ENCODE results near the gene C2orf92. TPM values are rescaled to one million over a fixed set of nuclear protein-coding genes. Genes with fewer than 3 reads are reported as not detected.
A peak's percentile ranks its signal among the peaks of the same experiment; 100 is the strongest.

The C2orf92 gene
- total RNA-seq, 1 donor from 2014 or later: 5.7 TPM

DNA sequence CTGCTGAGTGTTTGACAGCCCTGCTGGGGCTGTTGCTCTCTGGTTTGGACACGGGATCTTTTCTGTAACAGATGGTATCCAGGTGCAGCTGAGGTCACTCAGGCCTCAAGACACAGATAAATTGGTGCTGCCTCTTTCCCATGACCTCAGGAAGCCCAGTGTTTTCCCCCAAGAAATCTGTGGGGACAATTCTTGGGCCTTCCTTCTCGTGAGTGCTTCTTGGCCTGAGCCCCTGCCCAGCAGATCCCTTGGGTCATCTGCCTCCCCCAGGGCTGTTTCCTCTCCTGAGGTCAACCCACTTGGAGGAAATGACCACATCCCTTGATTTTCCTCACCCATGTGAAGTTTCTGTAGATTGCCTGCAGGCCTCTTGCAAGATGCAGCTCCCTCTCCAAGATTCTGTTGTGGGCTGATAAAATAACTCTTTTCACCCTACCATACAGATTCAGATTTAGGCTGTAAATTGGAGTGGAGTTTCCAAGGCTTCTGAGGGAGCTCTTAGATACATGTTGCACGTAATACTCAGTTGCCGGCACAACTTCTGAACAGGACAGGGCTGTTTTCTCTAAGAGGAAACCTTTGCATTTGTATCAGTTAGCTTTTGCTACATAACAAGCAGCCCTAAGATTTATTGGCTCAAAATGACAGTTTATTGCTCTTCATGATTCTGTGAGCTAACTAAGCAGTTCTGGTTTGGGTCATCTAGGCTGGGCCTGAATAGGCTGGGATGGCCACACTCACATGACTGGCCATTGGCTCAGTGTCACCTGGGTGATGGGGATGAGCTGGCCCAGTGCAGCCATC, 57.0 kb downstream of the C2orf92 start:
- peak; percentile 84 for DNase-seq (ENCODE audit: low read depth)

- DNase-seq (ENCODE audit: low read depth): no peak
Measured at GRCh38 chr2:97727296-97727695, 57.8 kb downstream of the C2orf92 start.

DNA sequence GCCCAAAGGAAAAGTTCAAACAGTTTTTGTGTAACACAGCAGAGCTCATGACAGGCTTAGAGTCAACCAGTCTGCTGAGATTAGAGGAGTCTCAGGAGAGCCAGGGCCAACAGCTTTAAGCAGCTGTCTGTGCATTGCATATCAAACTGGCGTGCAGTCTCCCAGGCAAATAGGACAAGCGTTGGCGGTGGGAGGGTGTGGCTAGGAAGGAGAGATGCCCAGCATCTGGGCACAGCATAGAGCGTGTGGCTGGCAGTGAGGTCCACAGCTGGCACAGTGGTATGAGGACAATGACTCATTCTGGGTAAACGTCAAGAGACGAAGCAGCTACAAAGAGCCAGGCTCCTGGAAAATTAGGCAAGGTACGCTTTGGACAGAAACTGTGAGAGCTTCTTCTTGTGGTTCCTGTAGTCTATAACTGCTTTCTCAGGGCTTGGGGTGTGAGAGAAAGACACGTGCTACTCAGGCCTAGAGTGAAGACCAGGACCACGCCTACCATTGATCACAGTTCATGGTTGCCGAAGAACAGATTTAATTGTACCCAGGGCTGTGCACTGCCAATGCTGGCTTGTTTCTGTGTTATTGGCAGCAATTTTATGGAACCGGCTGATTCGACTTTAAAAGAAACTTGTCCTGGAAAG, 58.7 kb downstream of the C2orf92 start:
- DNase-seq (ENCODE audit: low read depth): peak; percentile 95

DNA sequence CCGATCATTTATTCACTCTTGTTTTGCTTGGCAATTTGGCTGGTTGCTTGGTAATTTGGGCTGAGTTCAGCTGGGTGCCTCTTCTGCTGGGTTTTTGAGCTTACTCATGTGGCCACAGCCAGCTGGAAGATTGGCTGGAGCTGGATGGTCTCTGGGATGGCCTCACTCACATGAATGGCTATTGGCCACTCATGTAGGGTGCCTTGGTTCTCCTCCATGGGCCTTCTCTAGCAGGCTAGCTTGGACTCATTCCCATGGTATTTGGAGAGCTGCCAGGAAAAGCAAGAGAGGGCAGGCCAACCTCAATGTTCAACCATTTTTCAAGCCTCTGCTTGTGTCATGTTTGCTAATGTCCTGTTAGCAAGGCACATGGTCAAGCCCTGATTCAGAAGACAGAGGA, 60.7 kb downstream of the C2orf92 start:
- DNase-seq (ENCODE audit: low read depth): no peak

GRCh38 chr2:97731274-97732020, 61.9 kb downstream of the C2orf92 start:
- peak; percentile 44 for DNase-seq (ENCODE audit: low read depth)

- no peak for DNase-seq (ENCODE audit: low read depth)
Measured at GRCh38 chr2:97732436-97733340, 63.2 kb downstream of the C2orf92 start.

DNA sequence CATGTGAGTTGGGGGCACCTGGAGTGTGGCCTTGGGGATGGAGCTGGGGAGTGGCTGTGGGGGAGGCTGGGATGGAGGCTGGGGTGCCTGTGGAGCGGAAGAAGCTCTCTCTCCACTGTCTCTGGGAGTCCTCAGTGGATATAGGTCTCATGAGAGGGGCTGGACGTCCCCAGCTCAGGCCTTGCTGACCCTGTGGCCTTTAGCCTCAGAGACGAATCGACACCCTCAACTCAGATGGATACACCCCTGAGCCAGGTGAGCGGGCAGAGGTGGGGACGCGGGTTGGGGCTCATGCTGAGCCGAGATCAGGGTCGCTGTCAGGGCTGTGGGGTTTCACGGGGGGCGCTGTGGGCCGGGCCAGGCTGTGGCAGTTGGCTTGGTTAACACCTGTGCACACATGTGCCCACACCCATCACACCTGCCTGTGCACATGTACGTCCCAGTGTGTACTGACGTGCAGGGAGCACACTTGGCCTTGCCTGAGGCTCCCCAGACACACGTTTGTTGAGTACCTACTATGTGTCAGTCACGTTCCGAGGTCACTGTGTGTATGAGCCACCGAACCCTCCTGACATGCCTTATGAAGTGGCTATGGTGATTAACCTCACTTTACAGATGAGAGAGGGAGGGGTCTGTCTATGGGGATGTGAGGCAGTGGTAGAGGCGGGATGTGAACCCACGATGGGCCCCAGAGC, 64.0 kb downstream of the C2orf92 start:
- no peak for DNase-seq (ENCODE audit: low read depth)

- no peak for DNase-seq (ENCODE audit: low read depth)
Measured at GRCh38 chr2:97734061-97735051, 64.8 kb downstream of the C2orf92 start.

GRCh38 chr2:97735161-97735561, 65.6 kb downstream of the C2orf92 start:
- no peak for DNase-seq (ENCODE audit: low read depth)

- DNase-seq (ENCODE audit: low read depth): no peak
Measured at GRCh38 chr2:97736185-97736584, 66.7 kb downstream of the C2orf92 start.

DNA sequence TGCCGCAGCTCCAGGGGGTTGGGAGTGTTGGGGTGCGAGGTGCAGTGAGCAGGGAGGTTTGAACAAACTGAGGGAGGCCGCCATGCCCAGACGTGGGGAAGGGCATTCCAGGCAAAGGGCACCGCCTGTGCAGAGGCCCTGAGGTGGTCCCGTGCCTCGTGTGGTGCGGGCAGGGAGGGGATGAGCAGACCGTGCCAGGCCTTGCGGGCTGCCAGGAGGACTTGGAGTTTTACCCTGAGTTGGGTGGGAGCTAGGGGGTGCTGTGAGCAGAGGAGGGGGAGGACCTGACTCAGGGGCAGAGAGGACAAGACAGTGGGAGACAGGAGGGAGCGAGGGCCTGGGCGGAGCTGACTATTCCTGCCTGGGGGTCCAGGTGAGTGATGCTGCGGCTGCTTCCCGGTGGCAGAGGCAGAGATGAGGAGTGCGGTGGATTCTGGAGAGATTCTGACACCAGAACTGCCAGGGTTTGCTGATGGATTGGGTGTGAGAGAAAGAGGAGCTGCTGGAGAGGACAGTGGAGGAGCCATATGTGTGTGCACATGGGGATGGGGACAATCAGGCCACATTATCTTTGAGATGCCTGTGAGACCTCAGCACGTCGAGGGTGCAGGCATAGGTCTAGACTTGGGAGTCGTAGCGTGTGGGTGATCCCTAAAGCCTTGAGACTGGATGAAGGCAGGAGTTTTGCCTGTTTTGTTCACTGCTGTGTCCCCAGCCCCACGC, 67.3 kb downstream of the C2orf92 start:
- no peak for DNase-seq (ENCODE audit: low read depth)

DNA sequence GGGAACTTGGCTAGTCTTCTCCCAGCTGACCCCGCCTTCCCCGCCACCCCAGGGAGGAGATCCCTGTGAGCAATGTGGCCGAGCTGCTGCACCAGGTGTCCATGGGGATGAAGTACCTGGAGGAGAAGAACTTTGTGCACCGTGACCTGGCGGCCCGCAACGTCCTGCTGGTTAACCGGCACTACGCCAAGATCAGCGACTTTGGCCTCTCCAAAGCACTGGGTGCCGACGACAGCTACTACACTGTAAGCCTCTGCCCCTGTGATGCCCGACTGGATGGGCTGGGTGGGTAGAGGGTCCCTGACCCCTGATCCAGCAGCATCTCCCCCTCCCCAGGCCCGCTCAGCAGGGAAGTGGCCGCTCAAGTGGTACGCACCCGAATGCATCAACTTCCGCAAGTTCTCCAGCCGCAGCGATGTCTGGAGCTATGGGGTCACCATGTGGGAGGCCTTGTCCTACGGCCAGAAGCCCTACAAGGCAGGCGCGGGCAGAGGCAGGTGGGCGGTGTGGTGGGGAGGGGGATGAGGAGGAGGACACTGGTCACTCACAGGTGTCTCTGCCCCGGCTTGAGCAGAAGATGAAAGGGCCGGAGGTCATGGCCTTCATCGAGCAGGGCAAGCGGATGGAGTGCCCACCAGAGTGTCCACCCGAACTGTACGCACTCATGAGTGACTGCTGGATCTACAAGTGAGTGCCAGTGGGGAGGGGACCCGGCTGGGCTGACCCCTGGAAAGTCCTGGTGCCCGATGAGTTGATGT, 68.1 kb downstream of the C2orf92 start:
- DNase-seq (ENCODE audit: low read depth): no peak

GRCh38 chr2:97738179-97739019, 68.9 kb downstream of the C2orf92 start:
- DNase-seq (ENCODE audit: low read depth): no peak

DNA sequence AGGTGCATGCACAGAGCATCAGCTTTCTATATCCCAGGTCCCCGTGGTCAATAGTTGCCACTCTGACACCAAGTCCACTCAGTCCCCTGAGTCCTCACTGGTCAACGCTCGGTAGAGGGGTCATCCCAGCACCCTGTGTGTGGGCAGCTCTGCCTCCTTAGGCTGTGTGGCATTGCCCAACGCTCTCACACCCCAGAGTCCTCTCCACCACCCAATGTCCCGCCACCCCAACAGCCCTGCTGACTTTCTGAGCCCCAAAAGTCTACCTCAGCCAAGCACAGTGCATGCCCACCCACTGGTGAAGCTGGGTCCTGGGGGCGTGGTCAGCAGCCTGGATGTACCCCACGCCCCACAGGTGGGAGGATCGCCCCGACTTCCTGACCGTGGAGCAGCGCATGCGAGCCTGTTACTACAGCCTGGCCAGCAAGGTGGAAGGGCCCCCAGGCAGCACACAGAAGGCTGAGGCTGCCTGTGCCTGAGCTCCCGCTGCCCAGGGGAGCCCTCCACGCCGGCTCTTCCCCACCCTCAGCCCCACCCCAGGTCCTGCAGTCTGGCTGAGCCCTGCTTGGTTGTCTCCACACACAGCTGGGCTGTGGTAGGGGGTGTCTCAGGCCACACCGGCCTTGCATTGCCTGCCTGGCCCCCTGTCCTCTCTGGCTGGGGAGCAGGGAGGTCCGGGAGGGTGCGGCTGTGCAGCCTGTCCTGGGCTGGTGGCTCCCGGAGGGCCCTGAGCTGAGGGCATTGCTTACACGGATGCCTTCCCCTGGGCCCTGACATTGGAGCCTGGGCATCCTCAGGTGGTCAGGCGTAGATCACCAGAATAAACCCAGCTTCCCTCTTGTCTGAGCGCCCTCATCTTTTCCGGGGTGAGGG, 69.7 kb downstream of the C2orf92 start:
- DNase-seq (ENCODE audit: low read depth): no peak

- no peak for DNase-seq (ENCODE audit: low read depth)
Measured at GRCh38 chr2:97739893-97740245, 70.4 kb downstream of the C2orf92 start.
